ENCODE results near the gene VIL1.

Gene VIL1

GRCh38 chr2:218395456-218395825 lies 23.5 kb upstream of the VIL1 start:
- no peak for DNase-seq

- peak; percentile 53 to 84 for DNase-seq
These were observed 22.9 kb upstream of the VIL1 start for GRCh38 chr2:218395826-218396687.

GRCh38 chr2:218396688-218397462 lies 22.0 kb upstream of the VIL1 start:
- DNase-seq = no peak

- DNase-seq = no peak
These were observed 21.5 kb upstream of the VIL1 start for GRCh38 chr2:218397463-218397819.

DNA sequence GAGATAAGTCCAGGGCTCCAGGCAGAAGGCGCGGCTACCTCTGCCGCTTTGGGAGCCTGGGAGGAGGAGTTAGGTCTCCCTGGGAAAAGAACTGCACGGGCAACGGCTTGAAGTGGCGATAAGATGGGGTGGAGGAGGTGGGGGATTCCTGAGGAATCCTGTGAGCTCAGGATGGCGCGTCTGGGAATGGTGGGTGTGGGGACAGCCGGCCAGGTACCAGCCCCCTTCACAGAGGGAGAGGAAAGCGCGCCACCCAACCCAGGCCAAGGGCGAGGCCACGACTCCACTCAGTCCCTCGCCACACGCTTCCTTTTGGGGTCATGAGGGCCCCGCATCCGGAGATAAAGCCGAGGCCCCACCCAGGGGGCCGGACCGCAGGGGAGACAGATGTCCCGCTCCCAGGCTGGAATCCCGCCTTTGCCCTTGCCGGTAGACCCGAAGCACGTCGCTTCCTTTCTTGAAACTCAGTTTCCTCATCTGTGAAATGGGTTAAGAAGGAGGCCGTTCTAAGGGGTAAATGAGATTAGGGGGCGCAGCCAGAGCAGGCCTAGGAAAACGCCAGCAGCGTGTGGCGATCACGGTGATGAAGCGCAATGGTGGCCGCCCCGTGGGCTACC lies 21.0 kb upstream of the VIL1 start:
- no peak for DNase-seq

DNA sequence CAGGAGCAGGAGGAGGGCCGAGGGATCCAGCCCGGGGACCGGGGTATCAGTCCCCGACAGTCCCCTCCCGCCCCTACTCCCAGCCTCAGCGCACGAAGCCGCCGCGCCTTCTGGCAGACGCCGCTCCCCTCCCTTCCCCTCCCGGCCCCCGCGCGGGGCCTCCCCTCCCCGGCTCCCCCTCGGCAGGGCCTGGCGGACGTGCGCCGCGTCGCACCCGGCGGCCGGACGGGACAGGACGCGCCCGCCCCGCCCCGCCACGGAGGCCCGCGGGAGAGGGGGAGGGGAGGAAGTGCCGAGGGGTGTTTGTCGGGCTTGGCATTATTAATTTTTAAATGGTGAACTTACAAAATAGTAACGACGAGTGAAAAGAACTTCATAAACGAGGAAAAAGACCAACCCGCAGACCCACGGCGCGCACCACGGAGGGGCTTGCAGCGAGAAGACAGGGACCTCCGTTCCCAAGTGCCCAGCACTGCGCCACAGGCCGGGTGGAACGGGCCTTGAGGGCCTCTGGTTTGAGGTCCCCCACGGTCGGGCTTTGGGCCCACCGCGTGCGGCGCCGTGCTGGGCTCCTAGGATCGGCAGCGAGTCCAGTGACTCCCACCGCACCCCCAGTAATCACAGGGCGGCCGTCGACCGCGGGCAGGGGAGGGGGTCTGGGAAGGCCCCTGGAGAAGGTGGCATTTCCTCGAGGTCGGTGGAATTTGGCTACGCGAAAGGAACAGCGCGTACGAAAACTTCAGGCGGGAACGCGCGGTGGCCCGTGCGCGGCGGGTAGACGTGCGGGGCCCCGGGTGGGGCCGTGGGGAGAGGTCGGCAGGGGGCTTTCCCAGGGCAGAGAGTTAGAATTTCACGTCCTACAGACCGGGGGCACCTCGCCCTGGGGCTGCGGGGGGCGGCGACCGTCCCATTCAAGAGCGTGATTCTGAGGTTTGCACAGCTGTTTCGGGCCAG lies 20.2 kb upstream of the VIL1 start:
- DNase-seq = no peak

- peak; percentile 11 to 49 for DNase-seq
These were observed 19.3 kb upstream of the VIL1 start, which contains the start of gene CTDSP1 for GRCh38 chr2:218399391-218400166. TSS of gene CTDSP1 (plus strand) at chr2:218399868. CDS start at chr2:218400091, 223 bp downstream.

GRCh38 chr2:218400167-218400929 lies 18.6 kb upstream of the VIL1 start:
- DNase-seq = no peak

- DNase-seq = no peak
These were observed 17.7 kb upstream of the VIL1 start for GRCh38 chr2:218400930-218401881.

- DNase-seq = no peak
These were observed 17.0 kb upstream of the VIL1 start for GRCh38 chr2:218401890-218402289.

DNA sequence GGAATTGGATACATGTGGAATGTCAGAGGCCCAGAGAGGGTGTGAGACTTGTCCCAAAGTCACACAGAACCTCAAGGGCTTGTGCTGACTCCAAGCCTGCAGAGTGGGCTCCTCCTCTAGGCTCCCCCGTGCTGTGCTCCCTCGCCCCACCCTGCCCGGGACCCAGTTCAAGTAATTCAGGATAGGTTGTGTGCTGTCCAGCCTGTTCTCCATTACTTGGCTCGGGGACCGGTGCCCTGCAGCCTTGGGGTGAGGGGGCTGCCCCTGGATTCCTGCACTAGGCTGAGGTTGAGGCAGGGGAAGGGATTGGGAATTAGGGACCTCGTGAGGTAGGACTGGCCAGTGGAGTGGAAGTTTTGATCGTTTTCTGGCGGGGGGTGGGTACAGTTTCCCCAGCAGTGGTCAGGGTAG lies 16.4 kb upstream of the VIL1 start:
- no peak for DNase-seq

GRCh38 chr2:218402911-218403411 lies 16.0 kb upstream of the VIL1 start:
- DNase-seq = no peak

- DNase-seq = no peak
These were observed 15.1 kb upstream of the VIL1 start for GRCh38 chr2:218403810-218404209.

DNA sequence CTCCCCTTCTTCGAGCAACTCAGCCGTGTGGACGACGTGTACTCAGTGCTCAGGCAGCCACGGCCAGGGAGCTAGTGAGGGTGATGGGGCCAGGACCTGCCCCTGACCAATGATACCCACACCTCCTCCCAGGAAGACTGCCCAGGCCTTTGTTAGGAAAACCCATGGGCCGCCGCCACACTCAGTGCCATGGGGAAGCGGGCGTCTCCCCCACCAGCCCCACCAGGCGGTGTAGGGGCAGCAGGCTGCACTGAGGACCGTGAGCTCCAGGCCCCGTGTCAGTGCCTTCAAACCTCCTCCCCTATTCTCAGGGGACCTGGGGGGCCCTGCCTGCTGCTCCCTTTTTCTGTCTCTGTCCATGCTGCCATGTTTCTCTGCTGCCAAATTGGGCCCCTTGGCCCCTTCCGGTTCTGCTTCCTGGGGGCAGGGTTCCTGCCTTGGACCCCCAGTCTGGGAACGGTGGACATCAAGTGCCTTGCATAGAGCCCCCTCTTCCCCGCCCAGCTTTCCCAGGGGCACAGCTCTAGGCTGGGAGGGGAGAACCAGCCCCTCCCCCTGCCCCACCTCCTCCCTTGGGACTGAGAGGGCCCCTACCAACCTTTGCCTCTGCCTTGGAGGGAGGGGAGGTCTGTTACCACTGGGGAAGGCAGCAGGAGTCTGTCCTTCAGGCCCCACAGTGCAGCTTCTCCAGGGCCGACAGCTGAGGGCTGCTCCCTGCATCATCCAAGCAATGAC lies 14.4 kb upstream of the VIL1 start:
- DNase-seq = no peak

DNA sequence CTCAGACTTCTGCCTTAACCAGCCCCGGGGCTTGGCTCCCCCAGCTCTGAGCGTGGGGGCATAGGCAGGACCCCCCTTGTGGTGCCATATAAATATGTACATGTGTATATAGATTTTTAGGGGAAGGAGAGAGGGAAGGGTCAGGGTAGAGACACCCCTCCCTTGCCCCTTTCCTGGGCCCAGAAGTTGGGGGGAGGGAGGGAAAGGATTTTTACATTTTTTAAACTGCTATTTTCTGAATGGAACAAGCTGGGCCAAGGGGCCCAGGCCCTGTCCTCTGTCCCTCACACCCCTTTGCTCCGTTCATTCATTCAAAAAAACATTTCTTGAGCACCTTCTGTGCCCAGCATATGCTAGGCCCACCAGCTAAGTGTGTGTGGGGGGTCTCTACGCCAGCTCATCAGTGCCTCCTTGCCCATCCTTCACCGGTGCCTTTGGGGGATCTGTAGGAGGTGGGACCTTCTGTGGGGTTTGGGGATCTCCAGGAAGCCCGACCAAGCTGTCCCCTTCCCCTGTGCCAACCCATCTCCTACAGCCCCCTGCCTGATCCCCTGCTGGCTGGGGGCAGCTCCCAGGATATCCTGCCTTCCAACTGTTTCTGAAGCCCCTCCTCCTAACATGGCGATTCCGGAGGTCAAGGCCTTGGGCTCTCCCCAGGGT lies 13.7 kb upstream of the VIL1 start:
- DNase-seq = no peak

GRCh38 chr2:218405746-218406208 lies 13.1 kb upstream of the VIL1 start:
- DNase-seq = no peak

DNA sequence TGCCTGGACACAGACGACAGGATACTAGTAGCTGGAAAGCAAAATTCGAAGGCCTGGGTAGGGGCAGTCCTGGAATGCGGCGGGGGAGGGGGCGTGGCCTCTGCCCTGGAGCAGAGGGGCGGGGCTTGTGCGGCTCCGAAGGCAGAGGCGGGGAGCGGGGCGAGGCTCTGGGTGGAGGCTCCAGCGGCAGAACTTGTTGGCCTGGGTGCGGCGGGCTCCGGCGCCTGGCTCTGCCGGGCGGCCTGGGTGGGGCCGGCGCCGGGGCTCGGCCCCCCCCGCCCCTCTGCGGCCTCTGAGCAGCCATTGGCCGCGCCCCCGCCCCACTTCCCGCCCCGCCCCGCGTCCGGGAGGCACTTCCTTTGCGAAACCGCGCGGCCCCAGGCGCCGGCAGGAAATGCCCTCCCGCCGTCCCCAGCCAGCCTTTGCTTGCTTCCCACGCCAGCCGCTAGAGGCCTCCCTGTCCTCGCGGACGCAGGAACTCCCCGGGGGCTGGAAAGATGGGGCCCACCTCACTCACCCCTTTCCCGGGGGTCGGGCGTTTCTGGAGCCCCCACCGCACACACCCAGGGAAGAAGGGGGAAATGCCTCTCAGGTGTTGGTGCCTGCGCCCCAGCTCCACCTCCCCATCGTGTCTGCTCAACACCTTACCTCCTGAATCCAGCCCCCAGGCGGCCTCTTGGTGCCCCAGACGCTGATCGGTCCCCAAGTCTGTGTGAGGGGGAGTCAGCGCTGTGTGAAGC lies 12.5 kb upstream of the VIL1 start:
- DNase-seq = peak; percentile 64 to 82
